Germinal center (tissue), 1 donor: Measurements from ENCODE around the gene FASN.

Experiments
- DNase-seq: peaks from one replicate; pipeline ENCODE4 v3.0.0; 2012; ENCODE audit warnings: mixed read lengths, low spot score

Gene FASN

DNA sequence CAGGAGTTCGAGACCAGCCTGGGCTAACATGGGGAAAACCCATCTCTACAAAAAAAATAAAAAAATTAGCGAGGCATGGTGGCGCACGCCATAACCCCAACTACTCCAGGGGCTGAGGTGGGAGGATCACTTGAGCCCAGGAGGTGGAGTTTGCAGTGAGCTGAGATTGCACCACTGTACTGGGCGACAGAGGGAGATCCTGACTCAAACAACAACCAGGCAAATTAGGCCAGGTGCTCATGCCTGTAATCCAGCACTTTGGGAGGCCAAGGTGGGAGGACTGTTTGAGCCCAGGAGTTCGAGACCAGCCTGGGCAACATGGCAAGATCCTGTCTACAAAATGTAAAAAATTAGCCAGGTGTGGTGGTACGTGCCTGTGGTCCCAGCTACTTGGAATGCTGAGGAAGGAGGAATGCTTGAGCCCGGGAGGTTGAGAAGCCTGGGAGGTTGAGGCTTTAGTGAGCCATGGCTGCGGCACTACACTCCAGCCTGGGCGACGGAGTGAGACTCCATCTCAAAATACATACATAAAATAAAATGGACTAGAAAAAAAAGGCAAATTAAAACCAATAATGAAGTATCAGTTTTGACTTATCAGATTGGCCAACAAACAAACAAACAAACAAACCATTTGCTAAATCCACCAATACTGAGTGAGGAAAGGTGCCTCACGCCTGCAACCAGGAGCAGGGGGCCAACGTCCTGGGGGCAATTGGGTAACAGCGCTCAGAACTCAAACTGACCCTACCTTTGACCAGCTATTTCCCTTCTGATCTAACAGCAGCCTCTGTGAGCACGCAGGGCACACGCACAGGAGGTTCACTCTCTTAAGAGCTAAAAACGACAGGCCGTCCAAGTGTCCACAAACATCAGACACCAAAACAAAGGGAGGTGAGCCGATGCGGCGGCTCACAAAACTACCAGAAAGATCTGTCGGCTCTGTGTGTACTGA, 19.4 kb upstream of the FASN start:
- no peak for DNase-seq

DNA sequence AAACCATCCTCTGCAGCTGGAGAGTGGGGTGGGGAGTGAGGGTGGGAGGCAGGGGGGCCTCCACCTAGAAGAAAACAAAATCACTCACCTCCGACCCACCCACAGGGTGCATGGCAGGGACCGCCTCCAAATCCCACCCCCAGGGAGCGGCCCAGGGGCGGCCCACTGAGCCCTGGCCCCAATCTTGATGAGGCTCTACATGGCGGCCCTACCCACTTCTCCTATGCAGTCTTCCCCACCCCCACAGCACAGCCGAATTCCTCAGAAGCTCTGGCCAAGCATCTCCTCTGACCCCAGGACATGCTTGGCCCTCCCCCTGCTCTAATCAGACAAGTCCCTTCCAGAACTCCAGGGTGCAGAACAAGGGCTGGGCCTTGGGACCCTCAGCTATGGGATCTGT, 18.2 kb upstream of the FASN start:
- no peak for DNase-seq

DNA sequence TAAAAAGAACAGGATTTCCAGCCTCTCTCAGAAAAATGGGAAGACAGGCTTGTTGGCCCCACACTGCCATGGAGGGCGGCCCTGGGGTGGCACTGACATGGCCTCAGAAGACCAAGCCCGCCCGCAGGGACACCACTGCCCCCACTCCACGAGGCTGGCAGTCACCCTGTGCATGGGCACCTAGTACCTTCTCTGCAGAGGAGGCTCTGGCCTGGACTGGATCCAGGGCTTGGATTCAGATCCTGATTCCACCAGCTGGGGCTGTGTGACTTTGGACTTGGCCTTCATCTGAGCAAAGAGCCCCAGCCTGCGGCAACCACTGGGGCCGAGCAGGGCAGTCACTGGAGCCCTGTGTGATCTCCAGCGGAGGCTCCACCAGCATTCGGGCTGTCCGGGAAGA, 16.8 kb upstream of the FASN start:
- DNase-seq = no peak

DNA sequence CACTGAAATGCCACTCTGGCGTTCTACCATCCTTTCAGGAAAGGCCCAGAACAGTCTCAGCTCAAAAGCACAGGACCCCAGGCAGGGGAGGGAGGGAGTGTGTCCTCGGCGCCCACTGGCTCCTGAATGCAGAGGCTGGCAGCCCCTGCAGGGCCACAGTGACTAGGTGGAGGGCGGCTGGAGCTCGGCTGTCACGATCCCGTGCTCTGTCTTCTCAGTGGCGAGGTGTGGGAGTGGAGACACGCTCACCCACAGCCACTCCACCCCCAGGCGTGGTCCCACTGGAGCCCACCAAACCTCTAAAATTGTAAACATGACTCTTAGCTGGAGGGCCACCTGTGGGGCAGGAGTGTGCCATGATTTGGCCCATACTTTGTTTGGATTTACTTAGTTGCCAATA, 16.4 kb upstream of the FASN start:
- DNase-seq = no peak

DNA sequence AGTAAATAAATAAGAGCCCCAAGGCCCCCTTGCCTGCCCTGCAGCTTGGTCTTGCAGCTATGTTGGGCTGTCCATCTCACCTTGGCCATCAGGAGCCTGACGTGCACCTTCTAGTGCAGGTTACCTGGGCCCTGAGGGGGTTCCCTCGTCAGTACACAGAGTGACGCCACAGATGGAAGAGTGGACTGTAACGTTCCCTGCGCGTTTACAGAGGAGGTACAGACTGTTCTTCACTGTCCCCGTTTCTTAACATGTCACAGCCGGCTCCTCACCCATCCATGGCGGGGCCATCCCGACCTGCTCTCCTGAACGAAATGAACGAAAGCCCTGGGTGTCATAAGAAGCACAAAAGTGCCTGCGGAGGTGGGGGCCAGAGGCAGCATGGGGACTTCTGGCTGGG, 15.9 kb upstream of the FASN start:
- DNase-seq = no peak

DNA sequence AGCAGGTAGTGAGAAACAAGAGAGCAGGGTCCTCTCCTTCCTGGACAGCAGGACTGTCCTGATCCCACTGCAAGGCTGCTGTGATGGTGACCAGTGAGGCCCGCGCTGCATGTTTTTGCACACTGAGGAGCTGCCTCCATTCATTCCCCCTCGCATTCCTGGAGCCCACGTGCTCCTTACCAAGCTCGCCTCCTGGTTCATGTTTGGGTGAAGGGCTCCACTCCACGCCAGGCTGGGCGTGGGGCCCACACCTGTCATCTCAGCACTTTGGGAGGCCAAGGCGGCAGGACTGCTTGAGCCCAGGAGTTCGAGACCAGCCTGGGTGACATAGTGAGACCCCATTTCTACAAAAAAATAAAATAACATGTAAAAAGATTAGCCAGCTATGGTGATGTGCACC, 15.4 kb upstream of the FASN start:
- no peak for DNase-seq

DNA sequence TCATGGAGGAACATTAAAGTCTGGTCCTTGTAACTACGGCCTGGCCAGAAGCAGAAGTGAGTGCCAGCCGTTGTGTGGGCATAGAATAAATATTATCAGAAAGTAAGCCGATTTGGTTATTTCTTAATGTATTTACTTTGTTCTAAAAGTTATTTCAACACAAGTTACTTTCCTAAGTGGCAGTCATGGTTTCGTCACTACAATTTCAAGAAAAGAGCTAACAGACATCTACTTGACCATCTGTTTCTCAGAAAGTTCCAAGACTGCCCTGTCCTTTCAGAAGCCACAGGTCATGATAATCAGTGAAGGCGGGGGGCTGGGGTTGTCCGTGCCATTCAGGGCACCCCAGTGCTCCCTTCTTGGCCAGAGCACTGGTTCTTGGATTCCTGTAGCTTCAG, 14.9 kb upstream of the FASN start:
- no peak for DNase-seq

DNA sequence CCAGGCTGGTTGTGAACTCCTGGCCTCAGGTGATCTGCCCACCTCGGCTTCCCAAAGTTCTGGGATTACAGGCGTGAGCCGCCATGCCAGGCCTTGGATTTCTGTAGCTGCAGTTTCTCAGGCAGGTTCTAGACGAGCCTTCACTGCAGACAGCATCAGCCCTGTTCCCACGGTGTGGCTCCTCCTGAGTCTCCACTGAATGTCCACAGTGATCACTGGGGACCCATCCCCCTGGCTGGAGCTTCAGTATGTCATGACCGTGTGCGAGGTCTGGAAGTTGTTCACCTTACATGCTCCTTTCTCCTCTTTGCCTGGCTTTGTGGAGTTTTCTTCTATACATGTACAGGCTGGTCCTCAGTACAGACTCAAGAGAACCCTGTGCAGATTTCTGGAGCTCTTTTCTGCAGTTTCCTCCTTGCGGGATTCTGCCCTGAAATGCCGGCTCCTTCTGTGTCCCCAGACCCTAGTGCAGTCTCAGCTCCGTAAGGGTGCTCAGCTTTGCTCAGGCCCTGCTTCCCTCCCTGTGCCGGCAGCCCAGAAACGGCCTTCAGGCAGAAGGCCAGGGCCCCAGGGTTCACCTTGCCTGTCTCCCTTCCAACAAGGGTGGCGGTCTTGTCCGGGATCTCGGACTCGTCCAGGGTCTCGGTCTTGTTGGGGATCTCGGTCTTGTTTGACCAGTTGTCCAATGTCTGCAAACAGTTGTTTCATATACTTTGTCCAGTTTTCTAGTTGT, 14.3 kb upstream of the FASN start:
- DNase-seq = no peak

DNA sequence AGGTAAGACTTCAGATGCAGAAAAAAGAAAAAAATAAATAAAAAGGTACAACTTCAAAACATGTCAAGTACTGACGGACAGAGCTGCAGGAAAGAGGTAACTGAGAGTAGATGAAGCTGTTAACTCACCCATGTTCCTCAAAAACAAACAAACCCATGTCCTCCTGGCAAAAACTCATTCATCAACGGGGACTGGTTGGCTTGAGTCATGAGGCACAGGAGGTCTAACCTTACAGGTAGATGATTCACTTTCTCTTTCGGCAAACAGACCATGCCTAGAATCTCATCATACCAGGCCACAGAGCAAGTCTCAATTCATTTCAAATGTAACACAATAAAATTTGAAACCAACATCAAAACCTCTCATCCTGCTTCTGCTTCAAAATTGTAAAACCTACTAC, 12.3 kb upstream of the FASN start:
- DNase-seq = no peak

DNA sequence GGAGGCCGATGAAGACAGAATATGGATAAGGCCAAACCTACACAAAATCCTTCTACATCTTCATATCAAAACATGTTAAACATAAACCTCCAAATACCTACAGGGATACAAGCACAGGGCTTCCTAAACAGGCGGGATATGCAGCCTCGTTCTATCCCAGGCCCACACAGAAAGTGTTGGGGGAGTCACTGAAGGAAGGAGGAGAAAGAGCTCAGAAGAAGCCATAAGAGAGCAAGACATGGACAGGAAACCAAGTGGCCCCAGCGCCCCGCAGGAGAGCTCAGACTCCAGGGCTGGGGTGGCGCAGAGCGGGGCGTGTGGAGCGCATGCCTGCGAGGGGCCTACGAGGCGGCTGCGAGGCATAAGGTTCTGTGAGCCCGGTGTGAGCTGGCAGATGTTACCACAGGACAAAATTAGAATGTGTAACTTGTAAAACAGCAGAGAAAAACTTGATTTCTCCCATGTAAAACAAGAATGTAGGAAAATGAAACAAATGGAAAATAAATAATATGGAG, 11.0 kb upstream of the FASN start:
- no peak for DNase-seq

DNA sequence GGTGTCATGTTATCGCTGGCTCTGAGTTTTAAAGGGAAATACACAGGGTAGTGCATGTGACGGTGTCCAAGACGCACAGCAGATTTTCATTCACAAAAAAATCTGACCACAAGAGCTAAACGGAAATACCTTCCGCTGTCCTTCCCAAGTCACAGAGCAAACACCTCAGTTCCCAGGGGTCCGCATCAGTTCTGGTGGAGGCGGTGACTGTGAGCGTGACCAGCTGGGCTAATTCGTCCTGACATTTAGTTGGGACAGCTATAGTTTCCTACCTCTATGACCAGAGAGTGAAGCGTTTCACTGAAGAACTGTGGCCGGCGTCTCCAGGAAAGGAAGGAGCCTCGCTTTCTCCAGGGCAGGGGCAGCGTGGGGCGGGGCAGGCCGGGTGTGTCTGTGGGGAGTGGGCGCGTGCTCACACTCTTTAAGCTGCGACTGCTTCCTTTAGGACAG, 10.5 kb upstream of the FASN start:
- DNase-seq = no peak

DNA sequence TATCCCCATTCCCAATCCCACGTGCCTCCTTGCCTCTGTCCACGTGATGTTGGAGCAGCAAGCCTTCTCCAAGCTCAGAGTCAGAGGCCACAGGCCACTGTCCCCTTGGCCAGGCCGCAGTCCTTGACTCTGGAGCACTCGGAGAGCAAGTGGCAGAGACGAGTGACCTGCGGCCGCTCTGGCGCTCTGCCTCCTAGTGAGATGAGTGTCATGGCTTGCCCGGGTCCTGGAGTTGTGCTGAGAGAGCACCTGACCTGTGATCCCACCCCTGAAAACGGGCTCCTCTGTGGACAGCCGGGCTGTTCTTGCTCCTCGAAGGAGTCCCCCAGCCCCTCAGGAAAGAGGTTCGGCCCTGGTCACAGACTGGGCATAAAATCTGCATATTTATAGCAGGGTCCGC, 10.0 kb upstream of the FASN start:
- no peak for DNase-seq

DNA sequence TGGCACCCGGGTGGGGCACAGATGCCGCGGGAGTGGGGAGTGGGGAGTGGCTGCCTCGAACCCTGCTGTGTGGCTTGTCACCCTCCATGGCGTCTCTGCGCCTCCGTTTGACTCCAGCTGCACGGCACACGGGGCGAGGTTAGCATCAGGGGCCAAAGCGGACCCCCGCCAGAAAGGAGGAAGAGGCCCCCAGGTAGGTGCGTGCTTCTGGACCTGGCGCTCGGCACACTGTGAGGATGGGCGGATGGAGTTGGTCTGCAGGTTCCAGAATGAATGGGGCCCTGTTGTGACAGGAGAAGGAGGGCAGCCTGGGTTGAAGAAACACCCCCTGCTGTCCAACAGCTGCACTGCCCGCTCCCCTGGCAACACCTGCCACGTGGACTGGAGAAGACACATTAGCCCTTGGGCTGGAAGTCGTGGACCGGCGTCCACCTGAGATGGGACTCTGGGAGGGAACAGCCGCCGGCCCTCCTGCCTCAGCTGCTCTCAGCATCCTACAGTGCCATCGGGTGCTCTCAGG, 9.4 kb upstream of the FASN start:
- no peak for DNase-seq

DNA sequence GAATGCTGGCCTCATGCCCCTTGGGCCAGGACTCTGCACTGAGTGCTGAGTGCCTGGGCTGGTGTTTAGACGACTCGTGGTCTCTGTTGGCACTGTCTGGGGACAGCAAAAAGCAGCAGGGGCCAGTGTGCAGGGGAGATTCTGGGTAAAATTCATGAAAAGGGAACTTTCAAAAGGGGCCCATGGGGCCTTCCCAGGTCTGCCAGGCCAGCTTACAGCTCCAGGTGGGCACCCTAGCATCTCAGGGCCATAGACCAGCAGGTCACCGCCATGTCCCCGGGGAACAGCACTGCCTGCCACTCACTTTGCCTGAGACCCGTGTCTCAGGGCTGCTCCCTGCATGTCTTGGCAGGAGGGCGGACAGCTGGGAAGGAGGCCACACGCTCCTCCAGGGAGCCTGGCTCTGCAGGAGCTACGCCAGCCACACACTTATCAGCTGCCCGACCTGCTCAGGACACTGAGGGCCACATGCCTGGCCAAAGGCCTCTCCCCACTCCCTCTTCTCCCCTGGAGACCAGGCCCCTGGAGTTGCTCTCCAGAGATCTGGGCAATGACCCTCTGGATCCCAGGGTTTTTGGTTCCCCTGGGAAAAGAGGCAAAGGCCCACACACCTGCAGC, 8.8 kb upstream of the FASN start:
- peak; percentile 30 for DNase-seq

DNA sequence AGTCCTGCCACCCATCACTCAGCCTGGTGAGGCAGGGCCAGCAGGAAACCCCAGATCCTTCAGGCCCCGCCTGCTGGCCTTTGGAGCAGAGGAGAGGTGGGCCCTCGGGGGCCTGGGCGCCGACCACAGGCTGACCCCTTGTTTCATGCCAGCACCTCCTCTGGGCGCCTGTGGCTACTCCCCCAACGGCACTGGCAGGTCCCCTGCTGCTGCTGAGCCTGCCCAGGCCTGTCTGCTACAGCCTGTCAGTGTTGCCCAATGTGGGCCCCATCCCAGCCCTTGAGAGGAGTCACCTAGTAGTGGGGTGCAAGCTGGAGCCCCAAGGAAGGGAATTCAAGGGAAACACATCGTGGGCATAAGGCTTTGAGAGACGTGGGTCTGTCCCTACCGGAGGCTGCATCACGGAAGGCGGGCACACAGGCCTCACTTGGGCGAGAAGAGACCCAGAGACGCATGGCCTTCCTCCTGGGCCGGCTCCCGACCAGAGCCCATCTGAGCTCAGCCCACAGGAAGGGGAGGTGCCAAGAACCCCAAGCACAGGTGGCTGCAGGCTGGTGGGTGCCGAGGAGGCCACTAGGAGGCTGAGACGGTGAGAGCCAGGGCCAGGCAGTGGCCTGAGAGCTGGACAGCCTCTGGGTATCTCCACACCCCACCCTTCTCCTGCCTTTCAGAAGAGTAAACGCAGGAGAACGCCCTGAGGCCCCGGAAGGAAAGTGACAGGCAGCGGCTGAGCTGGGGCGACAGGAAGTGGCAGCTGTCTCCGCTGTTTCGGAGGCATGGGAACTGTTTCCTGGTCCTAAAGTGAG, 8.0 kb upstream of the FASN start:
- DNase-seq = peak; percentile 88

DNA sequence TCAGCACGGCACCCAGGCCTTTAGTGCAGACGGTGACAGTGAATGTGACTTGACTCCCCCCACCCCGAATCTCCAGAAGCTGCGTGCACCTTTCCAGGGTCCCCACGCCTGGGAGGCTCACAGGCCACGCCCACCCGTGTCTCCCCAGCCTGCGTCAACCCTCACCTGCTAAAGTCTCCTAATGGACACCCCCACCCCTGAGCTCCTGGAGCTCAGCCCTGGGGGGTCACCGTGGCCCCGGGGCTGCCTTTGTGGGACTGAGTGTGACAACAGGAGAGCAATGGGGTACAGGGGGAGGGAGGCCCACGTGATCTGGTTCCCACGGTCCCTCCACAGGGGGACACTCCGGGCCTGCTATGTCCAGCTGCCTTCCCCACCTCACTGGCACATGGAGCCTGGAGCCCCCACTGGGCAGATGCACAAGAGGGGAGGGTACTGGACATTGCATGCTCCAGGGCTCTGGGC, 7.4 kb upstream of the FASN start:
- DNase-seq = no peak

DNA sequence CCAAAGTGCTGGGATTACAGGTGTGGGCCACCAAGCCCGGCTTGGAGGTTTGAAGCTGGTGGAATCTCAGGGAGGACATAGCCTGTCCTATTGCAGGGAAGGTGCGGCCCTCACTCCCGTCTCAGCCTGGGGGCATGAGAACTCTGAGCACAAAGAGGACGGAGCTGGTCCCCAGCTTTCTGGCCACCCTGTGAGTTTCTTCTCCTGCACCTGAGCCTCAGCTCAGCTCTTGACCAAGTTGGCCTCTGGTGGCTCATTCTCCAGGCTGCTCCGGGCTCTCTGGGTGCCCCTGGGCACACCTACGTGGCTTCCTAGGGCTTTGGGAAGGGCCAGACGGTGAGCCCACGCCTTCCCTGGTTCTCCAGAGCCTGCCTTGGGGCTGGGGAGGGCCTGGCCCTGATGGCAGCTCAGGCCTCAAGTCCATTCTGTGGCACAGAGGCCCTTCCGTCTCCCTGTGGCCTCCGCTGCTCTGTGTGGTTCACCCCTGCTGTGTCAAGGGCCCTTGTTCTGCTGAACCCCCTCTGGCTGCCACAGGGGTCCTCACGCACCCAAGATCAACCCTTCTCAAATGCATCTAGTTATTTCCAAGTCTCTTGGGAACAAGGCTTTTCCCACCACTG, 6.9 kb upstream of the FASN start:
- DNase-seq = no peak

DNA sequence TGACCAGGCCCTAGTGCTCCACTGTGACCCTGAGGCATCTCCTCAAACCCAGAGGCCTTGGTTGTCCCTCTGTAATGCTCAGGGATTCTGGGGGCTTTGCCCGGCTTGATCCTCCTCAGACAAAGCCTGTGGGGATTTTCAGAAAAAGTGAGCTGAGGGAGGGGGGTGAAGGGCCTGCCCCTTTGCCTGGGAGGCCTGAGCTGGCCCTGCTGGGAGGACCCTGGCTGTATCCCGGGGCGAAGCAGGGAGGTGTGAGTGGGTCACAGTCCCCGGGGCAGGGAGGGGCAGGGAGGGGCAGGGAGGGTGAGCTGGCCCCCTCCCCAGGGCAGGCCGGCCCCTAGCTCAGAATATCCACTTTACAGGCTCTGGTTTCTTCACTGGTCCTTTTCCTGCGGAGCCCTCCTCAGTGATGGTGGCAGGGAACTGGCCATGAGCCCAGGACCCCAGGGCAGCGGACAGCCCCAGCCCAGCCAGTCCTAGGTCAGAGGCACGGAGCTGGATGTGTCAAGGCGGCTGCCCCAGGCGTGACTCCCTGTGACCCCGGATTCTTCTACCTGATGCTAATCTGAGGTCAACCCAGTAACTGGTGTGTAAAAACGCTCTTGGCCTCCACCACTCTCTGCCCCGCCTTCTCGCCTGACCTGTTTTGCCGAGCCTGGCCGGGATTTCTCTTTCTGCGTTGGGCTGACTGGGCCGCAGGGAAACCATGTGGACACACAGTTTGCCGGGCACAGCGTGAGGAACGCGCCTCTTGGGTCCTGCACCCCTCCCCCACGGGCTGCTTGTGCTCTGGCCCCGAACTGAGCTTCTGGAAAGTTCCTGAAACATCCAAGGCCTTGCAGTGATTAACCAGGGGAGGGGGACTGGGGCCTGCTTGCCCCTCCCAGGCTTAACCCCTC, 5.8 kb upstream of the FASN start:
- no peak for DNase-seq

DNA sequence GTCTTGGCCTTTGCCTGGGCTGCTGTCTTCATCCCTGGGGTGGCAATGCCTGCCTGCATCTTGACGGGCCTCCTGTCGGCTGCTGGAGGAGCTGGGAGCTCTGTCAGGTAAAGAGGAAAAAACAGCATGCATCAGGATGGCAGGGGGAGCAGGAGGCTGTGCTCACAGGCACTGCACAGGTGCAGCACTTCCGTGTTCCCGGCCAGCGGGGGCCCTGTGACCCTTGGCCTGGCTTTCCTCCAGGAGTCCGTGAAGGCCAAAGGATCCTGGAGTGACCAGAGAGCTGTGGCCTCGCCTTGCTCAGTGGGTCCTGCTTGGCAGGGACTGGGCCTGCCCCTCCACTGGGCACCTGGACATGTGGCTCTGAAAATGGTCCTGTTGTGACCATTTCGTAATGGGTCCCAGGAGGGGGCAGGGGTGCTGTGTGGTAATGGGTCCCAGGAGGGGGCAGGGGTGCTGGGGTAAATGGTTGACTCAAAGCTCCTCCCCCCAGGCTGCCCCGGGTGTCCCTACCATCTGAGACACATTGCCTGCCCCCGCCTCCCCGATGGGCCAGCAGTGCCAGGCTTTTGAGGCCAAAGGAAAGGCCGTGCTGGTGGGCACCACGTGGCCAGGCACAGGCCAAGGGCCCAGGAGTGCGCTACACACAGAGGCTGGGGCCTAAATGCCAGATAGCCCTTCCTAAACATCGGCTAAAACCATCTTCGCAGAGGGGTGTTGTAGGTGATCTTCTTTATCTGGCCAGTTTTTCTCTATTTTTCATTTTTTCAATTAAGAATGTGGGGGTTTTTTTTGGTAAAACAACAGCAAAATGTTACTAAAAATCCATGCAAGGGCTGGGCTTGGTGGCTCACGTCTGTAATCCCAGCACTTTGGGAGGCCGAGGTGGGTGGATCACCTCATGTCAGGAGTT, 4.0 kb upstream of the FASN start:
- no peak for DNase-seq
